C1 segment of cervical spinal cord (tissue), 14 donors: ENCODE results near the gene GRK1.

Experiments used
- DNase-seq, 14 donors: peaks; one replicate each; lab custom pipeline; 2025; lab: John Stamatoyannopoulos, UW

The GRK1 gene

GRCh38 chr13:113729187-113730019 lies 62.4 kb downstream of the GRK1 start:
- DNase-seq, result no peak

GRCh38 chr13:113730258-113730691 lies 63.3 kb downstream of the GRK1 start:
- DNase-seq, result no peak

- no peak for DNase-seq
Measured at GRCh38 chr13:113730831-113731191, 63.8 kb downstream of the GRK1 start.

- no peak for DNase-seq
Measured at GRCh38 chr13:113731192-113732175, 64.5 kb downstream of the GRK1 start.

GRCh38 chr13:113732176-113732960 lies 65.3 kb downstream of the GRK1 start:
- DNase-seq, result peak in 3 of 14 donors; percentile 14 to 18 (median 17)

GRCh38 chr13:113732961-113733950 lies 66.2 kb downstream of the GRK1 start:
- DNase-seq, result no peak

- DNase-seq, result no peak
Measured at GRCh38 chr13:113734099-113734825, 67.2 kb downstream of the GRK1 start.

- DNase-seq, result no peak
Measured at GRCh38 chr13:113734826-113735125, 67.8 kb downstream of the GRK1 start.

GRCh38 chr13:113735194-113735593 lies 68.2 kb downstream of the GRK1 start:
- no peak for DNase-seq

- DNase-seq, result no peak
Measured at GRCh38 chr13:113735750-113736149, 68.7 kb downstream of the GRK1 start.

- DNase-seq, result no peak
Measured at GRCh38 chr13:113736258-113736731, 69.3 kb downstream of the GRK1 start.

- DNase-seq, result no peak
Measured at GRCh38 chr13:113737803-113738202, 70.8 kb downstream of the GRK1 start.

GRCh38 chr13:113739527-113740285 lies 72.7 kb downstream of the GRK1 start:
- DNase-seq, result no peak

- no peak for DNase-seq
Measured at GRCh38 chr13:113740286-113740556, 73.2 kb downstream of the GRK1 start.

- DNase-seq, result no peak
Measured at GRCh38 chr13:113740661-113741060, 73.6 kb downstream of the GRK1 start.

GRCh38 chr13:113741191-113741668 lies 74.2 kb downstream of the GRK1 start:
- DNase-seq, result no peak

GRCh38 chr13:113742000-113742441 lies 75.0 kb downstream of the GRK1 start:
- DNase-seq, result peak in 1 of 14 donors; percentile 48

- no peak for DNase-seq
Measured at GRCh38 chr13:113742445-113743120, 75.6 kb downstream of the GRK1 start.
